ACC112 (cell line): ENCODE data around the gene CBFB.

Source experiments
- H2AFZ ChIP-seq: fragments of 200-600 bp; sonication (generic); one replicate; pipeline ENCODE4 v1.6.0; 2017; ENCODE audit warnings: antibody characterized with exemption, low read length; ENCODE audit not compliant: unreplicated experiment
- H3K27ac ChIP-seq: fragments of 200-600 bp; sonication (generic); 2 replicates; pipeline ENCODE4 v1.5.1; 2014; ENCODE audit warnings: low read depth, mild to moderate bottlenecking, antibody characterized with exemption, low read length, moderate library complexity
- H3K27me3 ChIP-seq: fragments of 200-600 bp; sonication (generic); 2 replicates; pipeline ENCODE4 v1.6.1; 2014; ENCODE audit warnings: mild to moderate bottlenecking, antibody characterized with exemption, low read length, moderate library complexity, mixed read lengths; ENCODE audit not compliant: insufficient read depth
- H3K36me3 ChIP-seq: fragments of 200-600 bp; sonication (generic); 2 replicates; pipeline ENCODE4 v1.6.1; 2016; ENCODE audit warnings: mild to moderate bottlenecking, antibody characterized with exemption, low read length, moderate library complexity, mixed read lengths; ENCODE audit not compliant: insufficient read depth
- H3K4me1 ChIP-seq: fragments of 200-600 bp; sonication (generic); one replicate; pipeline ENCODE4 v1.6.1; 2016; ENCODE audit warnings: low read length, mixed read lengths; ENCODE audit not compliant: insufficient read depth, unreplicated experiment, control insufficient read depth
- H3K4me3 ChIP-seq: fragments of 200-600 bp; sonication (generic); 2 replicates; pipeline ENCODE4 v1.5.1; 2014; ENCODE audit warnings: mild to moderate bottlenecking, low read depth, low read length
- H3K79me2 ChIP-seq: fragments of 200-600 bp; sonication (generic); one replicate; pipeline ENCODE4 v1.6.0; 2016; ENCODE audit warnings: low read length; ENCODE audit not compliant: control insufficient read depth, unreplicated experiment, insufficient read depth

CBFB gene

GRCh38 chr16:67128887-67129286, 99.9 kb downstream of the CBFB start:
- H3K79me2 ChIP-seq: no peaks in the 10 kb centered on the region
- peaks cover 21% of the 10 kb centered on the region; the same call in 1 of the 2 replicates for H3K36me3 ChIP-seq
- no peak overlapping the region for H3K27ac ChIP-seq
- H2AFZ ChIP-seq: no peak overlapping the region
- no peak overlapping the region for H3K4me3 ChIP-seq
- H3K4me1 ChIP-seq: no peaks in the 10 kb centered on the region
- no peaks in the 10 kb centered on the region for H3K27me3 ChIP-seq

GRCh38 chr16:67129422-67129821, 100.5 kb downstream of the CBFB start:
- Histone ChIP-seq H3K4me3 (no peak overlapping the region), H3K36me3 (peaks cover 24% of the 10 kb centered on the region; the same call in 1 of the 2 replicates), H3K4me1 (no peaks in the 10 kb centered on the region), H3K27ac (no peak overlapping the region), H3K27me3 (no peaks in the 10 kb centered on the region), H2AFZ (no peak overlapping the region), H3K79me2 (no peaks in the 10 kb centered on the region)

GRCh38 chr16:67137605-67138004, 108.7 kb downstream of the CBFB start:
- Histone ChIP-seq H2AFZ (no peak overlapping the region), H3K27ac (no peak overlapping the region), H3K4me1 (no peaks in the 10 kb centered on the region), H3K36me3 (peaks cover 32% of the 10 kb centered on the region), H3K79me2 (no peaks in the 10 kb centered on the region), H3K27me3 (no peaks in the 10 kb centered on the region), H3K4me3 (no peak overlapping the region)

GRCh38 chr16:67141391-67141790, 112.4 kb downstream of the CBFB start:
- H3K79me2 ChIP-seq: no peaks in the 10 kb centered on the region
- peaks cover 23% of the 10 kb centered on the region for H3K36me3 ChIP-seq
- no peaks in the 10 kb centered on the region for H3K4me1 ChIP-seq
- no peak overlapping the region for H2AFZ ChIP-seq
- no peak overlapping the region for H3K4me3 ChIP-seq
- no peaks in the 10 kb centered on the region for H3K27me3 ChIP-seq
- no peak overlapping the region for H3K27ac ChIP-seq

- no peak overlapping the region for H3K4me3 ChIP-seq
- no peaks in the 10 kb centered on the region for H3K79me2 ChIP-seq
- no peaks in the 10 kb centered on the region for H3K4me1 ChIP-seq
- H3K36me3 ChIP-seq: peaks cover 24% of the 10 kb centered on the region
- no peak overlapping the region for H3K27ac ChIP-seq
- no peaks in the 10 kb centered on the region for H3K27me3 ChIP-seq
- no peak overlapping the region for H2AFZ ChIP-seq
These were observed 113.4 kb downstream of the CBFB start for GRCh38 chr16:67142342-67142741.

- H3K4me1 ChIP-seq: no peaks in the 10 kb centered on the region
- no peak overlapping the region for H2AFZ ChIP-seq
- peaks cover 6% of the 10 kb centered on the region for H3K79me2 ChIP-seq
- no peaks in the 10 kb centered on the region for H3K27me3 ChIP-seq
- H3K36me3 ChIP-seq: peaks cover 35% of the 10 kb centered on the region
- no peak overlapping the region for H3K4me3 ChIP-seq
- no peak overlapping the region for H3K27ac ChIP-seq
These were observed 116.0 kb downstream of the CBFB start for GRCh38 chr16:67144943-67145342.

- H3K79me2 ChIP-seq: peaks cover 6% of the 10 kb centered on the region
- no peaks in the 10 kb centered on the region for H3K27me3 ChIP-seq
- H3K36me3 ChIP-seq: peaks cover 28% of the 10 kb centered on the region
- no peak overlapping the region for H3K27ac ChIP-seq
- H3K4me3 ChIP-seq: no peak overlapping the region
- no peak overlapping the region for H2AFZ ChIP-seq
- H3K4me1 ChIP-seq: no peaks in the 10 kb centered on the region
These were observed 116.8 kb downstream of the CBFB start for GRCh38 chr16:67145746-67146145.

GRCh38 chr16:67146523-67147357, 117.8 kb downstream of the CBFB start:
- H3K4me3 ChIP-seq: no peak overlapping the region
- H3K27ac ChIP-seq: no peak overlapping the region
- H3K36me3 ChIP-seq: peaks cover 20% of the 10 kb centered on the region; the same call in 1 of the 2 replicates
- no peaks in the 10 kb centered on the region for H3K27me3 ChIP-seq
- H3K4me1 ChIP-seq: peaks cover 7% of the 10 kb centered on the region
- no peak overlapping the region for H2AFZ ChIP-seq
- H3K79me2 ChIP-seq: peaks cover 6% of the 10 kb centered on the region

- no peak overlapping the region for H3K27ac ChIP-seq
- H3K36me3 ChIP-seq: peaks cover 20% of the 10 kb centered on the region; the same call in 1 of the 2 replicates
- H3K79me2 ChIP-seq: peaks cover 6% of the 10 kb centered on the region
- no peaks in the 10 kb centered on the region for H3K27me3 ChIP-seq
- peaks cover 7% of the 10 kb centered on the region for H3K4me1 ChIP-seq
- no peak overlapping the region for H2AFZ ChIP-seq
- H3K4me3 ChIP-seq: no peak overlapping the region
These were observed 118.6 kb downstream of the CBFB start for GRCh38 chr16:67147437-67148140.

- Histone ChIP-seq H3K36me3 (peaks cover 20% of the 10 kb centered on the region; the same call in 1 of the 2 replicates), H3K27me3 (no peaks in the 10 kb centered on the region), H3K4me3 (no peak overlapping the region), H3K27ac (no peak overlapping the region), H3K79me2 (peaks cover 6% of the 10 kb centered on the region), H3K4me1 (peaks cover 7% of the 10 kb centered on the region), H2AFZ (no peak overlapping the region)
These were observed 119.3 kb downstream of the CBFB start for GRCh38 chr16:67148221-67148620.
